ENCODE data around the gene GLYR1. TPM values are rescaled to one million over a fixed set of nuclear protein-coding genes. Genes with fewer than 3 reads are reported as not detected.
"Not testable (repeated sequence)": the region's sequence is repeated elsewhere in the genome, so short reads cannot be mapped to it uniquely, and the experiment has no call there.

GLYR1 gene
- polyA plus RNA-seq (2011; rRNA removed) (44.2 and 46.3 TPM in 2 replicates), polyA minus RNA-seq (2011; rRNA and poly(A)+ RNA removed) (25.8 and 29.0 TPM in 2 replicates)

GRCh38 chr16:4846901-4847773 lies at the start of gene GLYR1, which contains the start of gene UBN1:
TSS of gene GLYR1 (minus strand) at chr16:4847288. CDS start at chr16:4847265, 23 bp downstream.
TSS of gene UBN1 (plus strand) at chr16:4847481. CDS start at chr16:4852918, 5,437 bp downstream.
- CTCF ChIA-PET, result interaction anchor here (4.5 kb wide), 1 partner anchor 109 kb away, joined by 18 read pairs; no protein-coding TSS in a partner anchor
- peak; percentile 82 for DNase-seq (ENCODE audit: low read depth, low spot score)
- Histone ChIP-seq H3K9me3 (ENCODE audit: control insufficient read depth, insufficient read depth, low read length) (no peaks in the 10 kb centered on the region; the same call in 1 of the 2 replicates), H3K27ac (ENCODE audit: low read depth, low read length) (peak within 1 kb of the TSS; percentile 73), H3K4me3 (ENCODE audit: low read depth, low read length) (peak within 1 kb of the TSS; percentile 88), H3K27me3 (ENCODE audit: control insufficient read depth, insufficient read depth, low read length) (no peaks in the 10 kb centered on the region)
- no peak for TF ChIP-seq CTCF (IDR thresholded peaks at IDR 0.05; ENCODE audit: low read depth, low read length)
- POLR2A ChIA-PET, result interaction anchor here (0.5 to 1.5 kb wide), 3 partner anchors 35 to 96 kb away, joined by 3 to 4 read pairs (median 3); no protein-coding TSS in a partner anchor

- H3K27ac ChIP-seq (ENCODE audit: low read depth, low read length); H3K4me3 ChIP-seq (ENCODE audit: low read depth, low read length); POLR2A ChIA-PET; H3K27me3 ChIP-seq (ENCODE audit: control insufficient read depth, insufficient read depth, low read length); DNase-seq (ENCODE audit: low read depth, low spot score): not testable (repeated sequence)
- CTCF ChIA-PET, result interaction anchor here (0.6 kb wide), 1 partner anchor 59 kb away, joined by 4 read pairs; no protein-coding TSS in a partner anchor
- H3K9me3 ChIP-seq (ENCODE audit: control insufficient read depth, insufficient read depth, low read length), result peaks cover 12% of the 10 kb centered on the region
Measured at GRCh38 chr16:4896761-4897160, 49.7 kb upstream of the GLYR1 start.

GRCh38 chr16:4895366-4895765 lies 48.3 kb upstream of the GLYR1 start:
- H3K4me3 ChIP-seq (ENCODE audit: low read depth, low read length), result no peak overlapping the region
- H3K27ac ChIP-seq (ENCODE audit: low read depth, low read length), result no peak overlapping the region
- DNase-seq (ENCODE audit: low read depth, low spot score), result no peak
- TF ChIP-seq CTCF (IDR thresholded peaks at IDR 0.05; ENCODE audit: low read depth, low read length), result no peak
- CTCF ChIA-PET, result interaction anchor here (1.3 kb wide), 1 partner anchor 60 kb away, joined by 3 read pairs; no protein-coding TSS in a partner anchor
- POLR2A ChIA-PET, result interaction anchor here (0.6 kb wide), 1 partner anchor 11 kb away, joined by 3 read pairs; no protein-coding TSS in a partner anchor
- no peaks in the 10 kb centered on the region for H3K27me3 ChIP-seq (ENCODE audit: control insufficient read depth, insufficient read depth, low read length)
- H3K9me3 ChIP-seq (ENCODE audit: control insufficient read depth, insufficient read depth, low read length), result peaks cover 12% of the 10 kb centered on the region

GRCh38 chr16:4894276-4895150 lies 47.4 kb upstream of the GLYR1 start:
- POLR2A ChIA-PET, result interaction anchor here (0.5 kb wide), 1 partner anchor 234 kb away, joined by 3 read pairs; no protein-coding TSS in a partner anchor
- no peak for DNase-seq (ENCODE audit: low read depth, low spot score)
- Histone ChIP-seq H3K9me3 (ENCODE audit: control insufficient read depth, insufficient read depth, low read length) (peaks cover 12% of the 10 kb centered on the region), H3K4me3 (ENCODE audit: low read depth, low read length) (no peak overlapping the region), H3K27ac (ENCODE audit: low read depth, low read length) (no peak overlapping the region), H3K27me3 (ENCODE audit: control insufficient read depth, insufficient read depth, low read length) (no peaks in the 10 kb centered on the region)
- CTCF ChIA-PET, result interaction anchor here (1.3 kb wide), 1 partner anchor 61 kb away, joined by 3 read pairs; no protein-coding TSS in a partner anchor
- TF ChIP-seq CTCF (IDR thresholded peaks at IDR 0.05; ENCODE audit: low read depth, low read length), result no peak

Measured in AG04450 (cell line).